HFF-Myc (cell line): ENCODE data around the gene DBNDD1.
A peak's percentile ranks its signal among the peaks of the same experiment; 100 is the strongest.

Experiments used
- DNase-seq: peaks from one replicate; pipeline ENCODE4 v3.0.0-alpha.2; 2011; ENCODE audit warnings: low read depth; ENCODE audit errors: extremely low read depth
- H3K4me3 ChIP-seq: replicated peaks from 2 replicates; pipeline ENCODE4 v1.5.1; 2011; ENCODE audit warnings: low read depth, mild to moderate bottlenecking, control low read depth, low read length
- CTCF ChIP-seq: IDR thresholded peaks from 2 replicates; pipeline ENCODE4 v1.5.1; 2012; ENCODE audit warnings: mild to moderate bottlenecking, low read depth, low read length, control low read depth; ENCODE audit errors: missing control alignments

The DBNDD1 gene

GRCh38 chr16:90028985-90029384 is 9.7 kb upstream of the DBNDD1 start:
- DNase-seq: no peak
- H3K4me3 ChIP-seq: no peak overlapping the region
- TF ChIP-seq CTCF: no peak

- no peak for TF ChIP-seq CTCF
- H3K4me3 ChIP-seq: no peak overlapping the region
- no peak for DNase-seq
These were observed 8.4 kb upstream of the DBNDD1 start for GRCh38 chr16:90027611-90028010.

DNA sequence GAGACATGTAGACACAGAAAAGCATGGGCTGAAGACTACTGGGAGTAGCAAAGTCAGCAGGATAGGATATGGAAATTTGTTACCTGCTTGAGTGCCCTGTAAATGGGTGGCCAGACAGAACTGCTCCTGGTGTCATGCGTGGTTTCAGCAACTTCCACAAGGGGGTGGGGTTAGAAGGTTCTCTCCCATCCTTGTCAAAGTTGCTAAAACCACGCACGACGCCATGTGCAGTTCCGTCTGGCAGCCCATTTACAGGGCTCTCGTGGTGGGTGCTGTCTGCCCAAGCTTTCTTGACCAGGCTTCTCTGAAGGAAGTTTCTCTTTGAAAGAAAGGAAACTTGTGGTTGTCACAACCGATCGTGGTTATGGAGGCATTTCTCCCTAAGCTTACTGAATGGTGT is 6.9 kb upstream of the DBNDD1 start:
- TF ChIP-seq CTCF: no peak
- no peak overlapping the region for H3K4me3 ChIP-seq
- no peak for DNase-seq

DNA sequence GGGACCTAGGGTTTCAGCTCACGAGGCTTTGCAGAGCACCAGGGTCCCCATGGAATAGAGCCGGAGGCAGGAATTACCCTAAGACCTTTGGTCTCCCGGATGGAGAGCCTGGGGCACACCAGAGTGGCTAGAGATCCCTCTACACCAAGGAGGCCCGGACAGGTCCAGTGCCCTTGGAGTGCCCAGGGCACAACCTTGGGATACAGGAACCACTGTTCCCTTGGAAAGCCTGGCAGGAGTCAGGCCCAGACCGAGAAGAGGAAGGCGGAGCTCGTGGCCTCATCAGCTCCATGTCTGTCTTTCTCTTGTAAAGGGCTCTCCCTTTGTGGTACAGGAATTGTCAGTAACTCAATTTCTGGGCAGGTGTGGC is 3.8 kb upstream of the DBNDD1 start:
- peak overlapping the region; percentile 75 for H3K4me3 ChIP-seq
- no peak for DNase-seq
- TF ChIP-seq CTCF: no peak

DNA sequence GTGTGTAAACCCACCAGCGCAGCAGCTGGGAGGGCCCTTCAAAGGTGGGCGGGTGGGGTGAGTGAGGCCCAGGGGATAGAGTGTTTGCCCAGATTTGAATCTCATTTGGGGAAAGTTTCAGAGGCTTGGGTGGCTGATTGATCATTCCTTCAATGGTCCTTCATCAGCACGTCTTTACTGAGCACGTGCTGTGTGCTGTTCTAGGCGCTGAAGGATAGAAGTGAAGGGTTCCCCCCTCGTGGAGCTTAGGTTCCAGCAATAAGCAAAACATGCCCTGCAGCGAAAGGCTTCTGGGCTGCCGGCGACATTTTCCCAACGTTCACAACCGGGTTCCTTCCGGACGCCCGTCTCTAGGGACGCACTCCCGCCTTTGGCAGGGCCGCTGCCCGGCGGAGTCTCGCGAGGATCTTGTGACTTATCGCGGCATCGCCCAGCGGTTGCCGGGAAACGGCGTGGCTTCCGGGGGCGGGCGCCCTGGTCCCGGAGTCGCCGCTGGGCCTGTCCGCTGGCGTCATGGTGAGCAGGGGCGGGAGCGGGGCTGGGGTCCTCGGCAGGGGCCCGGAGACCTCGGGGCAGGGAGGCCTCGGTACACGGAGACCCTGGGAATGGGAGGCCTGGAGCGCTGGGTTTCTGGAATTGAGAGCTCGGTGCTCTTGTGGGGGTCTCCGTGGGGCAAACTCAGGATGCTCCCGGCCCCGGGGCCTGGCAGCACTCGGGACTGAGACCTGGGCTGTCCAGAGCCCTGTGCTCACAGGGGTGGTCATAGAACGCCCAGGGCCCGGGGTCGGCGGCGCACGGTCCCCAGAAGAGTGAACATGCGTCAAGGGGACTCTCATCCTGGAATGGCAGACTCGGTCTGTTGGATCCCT is 3.2 kb upstream of the DBNDD1 start:
- peak overlapping the region; percentile 75 for H3K4me3 ChIP-seq
- TF ChIP-seq CTCF: no peak
- DNase-seq: peak; percentile 53

GRCh38 chr16:90020838-90021382 is 1.7 kb upstream of the DBNDD1 start:
- H3K4me3 ChIP-seq: no peak overlapping the region
- DNase-seq: no peak
- TF ChIP-seq CTCF: no peak
